Large intestine (tissue), 3 donors: Measurements from ENCODE around the gene NHP2. TPM values are rescaled to one million over a fixed set of nuclear protein-coding genes. Genes with fewer than 3 reads are reported as not detected.
"Not testable (repeated sequence)": the region's sequence is repeated elsewhere in the genome, so short reads cannot be mapped to it uniquely, and the experiment has no call there.

Experiments used
- DNase-seq, 2 donors: peaks; one replicate each; pipeline versions ENCODE4 v3.0.0 to v3.0.0-alpha.2; 2013
- H3K27ac ChIP-seq: one replicate; pipeline ENCODE4 v1.5.1; 2013; ENCODE audit warnings: low read length
- H3K27me3 ChIP-seq: 2 replicates; pipeline ENCODE4 v1.6.1; 2013; ENCODE audit warnings: low read length; ENCODE audit not compliant: control insufficient read depth, insufficient read depth
- H3K36me3 ChIP-seq: 2 replicates; pipeline ENCODE4 v1.6.1; 2013; ENCODE audit warnings: low read length; ENCODE audit not compliant: control insufficient read depth, insufficient read depth
- H3K4me1 ChIP-seq: one replicate; pipeline ENCODE4 v1.6.1; 2013; ENCODE audit warnings: low read length; ENCODE audit not compliant: control insufficient read depth, insufficient read depth
- H3K4me3 ChIP-seq: one replicate; pipeline ENCODE4 v1.5.1; 2013; ENCODE audit warnings: low read length
- H3K9me3 ChIP-seq: one replicate; pipeline ENCODE4 v1.6.1; 2013; ENCODE audit warnings: mild to moderate bottlenecking, low read depth, low read length, moderate library complexity; ENCODE audit not compliant: control insufficient read depth
- WGBS: methylation state at CpG from one replicate; pipeline ENCODE4 v1.1.5; 2013; ENCODE audit warnings: low lambda C conversion rate; ENCODE audit not compliant: insufficient coverage; 5-methylcytosine and 5-hydroxymethylcytosine counted together
- polyA plus RNA-seq: library from polyadenylated mRNA; unstranded; fragments of 120-200 nt; gene quantifications from one replicate; pipeline ENCODE4 v1.2.1, GENCODE V29; 2013

NHP2 gene
- polyA plus RNA-seq, 1 donor, result 83.3 TPM

DNA sequence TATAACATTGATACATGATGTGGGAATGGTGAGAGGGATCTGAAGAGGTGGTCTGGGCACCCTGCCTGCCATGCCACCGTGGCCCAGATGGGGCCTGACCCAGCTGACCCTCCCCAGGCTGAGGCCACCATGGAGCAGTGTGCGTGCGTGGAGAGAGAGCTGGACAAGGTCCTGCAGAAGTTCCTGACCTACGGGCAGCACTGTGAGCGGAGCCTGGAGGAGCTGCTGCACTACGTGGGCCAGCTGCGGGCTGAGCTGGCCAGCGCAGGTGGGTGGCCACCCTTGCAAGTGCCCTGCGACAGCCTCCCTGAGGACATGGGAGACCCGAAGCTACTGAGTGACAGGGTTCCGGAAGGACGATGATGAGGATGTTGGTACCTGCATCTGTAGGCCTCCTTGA, 15.7 kb downstream of the NHP2 start:
- H3K27ac ChIP-seq, result no peak overlapping the region
- peaks cover 31% of the 10 kb centered on the region for H3K36me3 ChIP-seq
- no peak for DNase-seq
- H3K9me3 ChIP-seq, result no peaks in the 10 kb centered on the region
- no CpG with 5 or more reads among the region's 12 CpGs for WGBS
- H3K27me3 ChIP-seq, result no peaks in the 10 kb centered on the region
- no peak overlapping the region for H3K4me3 ChIP-seq
- H3K4me1 ChIP-seq, result no peaks in the 10 kb centered on the region

DNA sequence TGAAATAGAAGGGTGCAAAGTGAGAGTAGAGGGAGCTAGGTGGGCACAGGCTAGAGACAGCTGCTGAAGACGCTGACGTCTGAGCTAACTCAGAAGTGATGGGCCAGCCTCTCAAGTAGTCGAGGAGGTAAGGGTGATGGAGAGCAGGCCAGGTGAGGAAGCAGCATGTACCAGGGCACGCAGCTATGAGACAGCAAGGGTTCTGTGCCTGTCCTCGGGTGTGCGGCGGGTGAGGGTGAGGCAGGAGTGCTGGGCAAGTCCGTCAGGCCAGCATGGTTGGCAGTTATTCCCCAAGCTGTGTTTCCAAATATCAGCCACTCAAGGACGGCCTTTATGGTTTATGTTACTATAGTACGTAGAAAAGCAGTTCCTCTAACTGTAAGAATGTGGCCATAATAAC, 16.7 kb downstream of the NHP2 start:
- no CpG with 5 or more reads among the region's 10 CpGs for WGBS
- H3K36me3 ChIP-seq, result peaks cover 22% of the 10 kb centered on the region
- no peaks in the 10 kb centered on the region for H3K4me1 ChIP-seq
- H3K9me3 ChIP-seq, result no peaks in the 10 kb centered on the region
- H3K4me3 ChIP-seq, result no peak overlapping the region
- H3K27me3 ChIP-seq, result no peaks in the 10 kb centered on the region
- no peak for DNase-seq
- no peak overlapping the region for H3K27ac ChIP-seq

- 23% methylated on average over 5 of the region's 10 CpGs for WGBS
- no peaks in the 10 kb centered on the region for H3K27me3 ChIP-seq
- H3K27ac ChIP-seq, result peak overlapping the region; percentile 54
Observed at GRCh38 chr5:178131446-178131996, 22.2 kb downstream of the NHP2 start.

DNA sequence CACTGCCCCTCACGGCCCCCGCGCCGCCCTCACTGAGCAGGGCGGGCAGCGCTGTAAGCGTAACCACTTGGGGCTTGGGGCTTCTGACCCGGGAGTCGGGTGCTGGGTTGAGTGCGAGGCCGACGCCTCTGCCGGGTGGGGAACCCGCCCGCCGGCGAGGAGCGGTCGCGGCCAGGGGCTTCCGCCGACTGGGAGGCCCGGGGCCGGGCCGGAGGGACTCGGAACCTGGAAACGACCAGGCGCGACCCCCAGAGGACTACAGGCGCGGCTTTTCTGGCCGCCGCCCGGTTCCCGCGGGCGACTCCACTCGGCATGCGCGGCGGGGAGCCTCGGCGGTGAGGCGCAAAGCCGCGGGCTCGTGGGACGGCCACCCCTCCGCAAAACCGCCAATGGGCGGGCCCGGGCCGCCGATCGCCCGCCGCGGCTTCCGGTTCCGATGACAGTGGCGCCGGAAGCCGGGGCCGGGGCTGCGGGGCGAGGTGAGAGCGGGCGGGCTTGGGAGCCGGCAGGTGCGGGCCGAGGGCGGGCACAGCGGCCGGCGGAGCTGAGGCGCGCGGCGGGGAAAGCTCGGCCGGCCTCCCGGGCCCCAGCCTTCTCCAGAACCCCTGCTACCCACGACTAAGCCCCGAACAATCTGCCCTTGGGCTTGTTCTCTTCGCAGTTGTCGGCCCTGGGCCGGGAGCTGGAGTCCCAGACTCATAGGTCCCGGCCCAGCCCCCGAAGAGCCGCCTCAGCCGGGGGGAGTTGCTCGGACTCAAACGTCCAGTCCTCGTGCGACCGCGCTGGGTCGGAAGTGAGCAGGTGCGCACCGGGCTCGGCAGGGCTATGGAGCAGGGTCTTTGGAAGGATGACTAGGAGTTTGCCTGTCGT, 22.9 kb downstream of the NHP2 start, which contains the start of gene RMND5B:
Gene RMND5B, plus strand, starts transcription at position 439 of the 870 bp plus-strand sequence. CDS start 7,106 bp downstream, outside the sequence.
- Histone ChIP-seq H3K4me1 (peaks cover 4% of the 10 kb centered on the region), H3K27ac (peak within 1 kb of the TSS; percentile 84), H3K36me3 (peaks cover 6% of the 10 kb centered on the region), H3K9me3 (no peaks in the 10 kb centered on the region), H3K27me3 (no peaks in the 10 kb centered on the region), H3K4me3 (peak within 1 kb of the TSS; percentile 78)
- DNase-seq, result peak; percentile 76 to 91
- no CpG with 5 or more reads among the region's 102 CpGs for WGBS

More at GRCh38 chr5:178131446-178131996, 22.2 kb downstream of the NHP2 start:
- Histone ChIP-seq H3K4me1 (peaks cover 4% of the 10 kb centered on the region), H3K9me3 (no peaks in the 10 kb centered on the region), H3K36me3 (peaks cover 12% of the 10 kb centered on the region), H3K4me3 (peak overlapping the region; percentile 78)
- no peak for DNase-seq

DNA sequence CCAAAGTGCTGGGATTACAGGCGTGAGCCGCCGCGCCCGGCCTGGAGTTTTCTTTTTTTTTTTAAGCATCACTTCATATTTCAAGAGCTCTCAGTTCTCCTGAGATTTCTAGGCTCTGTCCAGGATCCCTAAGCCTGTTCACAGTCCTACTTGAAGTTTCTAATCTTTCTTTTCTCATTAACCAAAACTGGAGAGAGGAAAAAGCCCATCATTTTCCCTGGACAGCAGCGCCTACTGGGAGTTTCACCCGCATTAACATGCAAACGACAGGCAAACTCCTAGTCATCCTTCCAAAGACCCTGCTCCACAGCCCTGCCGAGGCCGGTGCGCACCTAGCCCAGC, 23.5 kb downstream of the NHP2 start:
- no CpG with 5 or more reads among the region's 11 CpGs for whole genome bisulfite sequencing

DNA sequence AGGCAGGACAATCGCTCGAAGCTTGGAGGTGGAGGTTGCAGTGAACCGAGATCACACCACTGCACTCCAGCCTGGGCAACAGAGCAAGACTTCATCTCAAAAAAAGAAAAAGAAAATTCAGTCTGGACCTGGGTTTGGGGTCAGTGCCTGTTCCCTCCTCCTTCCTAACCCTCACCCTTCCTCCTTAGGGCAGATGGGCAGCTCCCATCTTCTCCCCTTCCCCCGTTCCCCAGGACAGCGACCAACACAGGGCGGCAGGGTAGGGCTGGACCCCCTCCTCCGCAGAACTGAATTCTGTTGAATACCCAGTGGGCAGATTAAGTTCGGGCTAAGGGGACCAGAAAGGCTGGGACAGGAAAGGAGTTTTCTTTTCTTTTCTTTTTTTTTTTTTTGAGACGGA, 24.4 kb downstream of the NHP2 start:
- DNase-seq, result no peak
- WGBS, result 94% methylated on average over 2 of the region's 9 CpGs
- Histone ChIP-seq H3K27me3 (no peaks in the 10 kb centered on the region), H3K4me3 (no peak overlapping the region), H3K4me1 (peaks cover 4% of the 10 kb centered on the region), H3K36me3 (peaks cover 4% of the 10 kb centered on the region), H3K9me3 (no peaks in the 10 kb centered on the region), H3K27ac (no peak overlapping the region)

More for the DNA sequence above, 23.5 kb downstream of the NHP2 start:
- not testable (repeated sequence) for H3K36me3 ChIP-seq, H3K27me3 ChIP-seq, DNase-seq, H3K4me1 ChIP-seq, H3K9me3 ChIP-seq
- Histone ChIP-seq H3K27ac (peak overlapping the region; percentile 84), H3K4me3 (peak overlapping the region; percentile 63)

DNA sequence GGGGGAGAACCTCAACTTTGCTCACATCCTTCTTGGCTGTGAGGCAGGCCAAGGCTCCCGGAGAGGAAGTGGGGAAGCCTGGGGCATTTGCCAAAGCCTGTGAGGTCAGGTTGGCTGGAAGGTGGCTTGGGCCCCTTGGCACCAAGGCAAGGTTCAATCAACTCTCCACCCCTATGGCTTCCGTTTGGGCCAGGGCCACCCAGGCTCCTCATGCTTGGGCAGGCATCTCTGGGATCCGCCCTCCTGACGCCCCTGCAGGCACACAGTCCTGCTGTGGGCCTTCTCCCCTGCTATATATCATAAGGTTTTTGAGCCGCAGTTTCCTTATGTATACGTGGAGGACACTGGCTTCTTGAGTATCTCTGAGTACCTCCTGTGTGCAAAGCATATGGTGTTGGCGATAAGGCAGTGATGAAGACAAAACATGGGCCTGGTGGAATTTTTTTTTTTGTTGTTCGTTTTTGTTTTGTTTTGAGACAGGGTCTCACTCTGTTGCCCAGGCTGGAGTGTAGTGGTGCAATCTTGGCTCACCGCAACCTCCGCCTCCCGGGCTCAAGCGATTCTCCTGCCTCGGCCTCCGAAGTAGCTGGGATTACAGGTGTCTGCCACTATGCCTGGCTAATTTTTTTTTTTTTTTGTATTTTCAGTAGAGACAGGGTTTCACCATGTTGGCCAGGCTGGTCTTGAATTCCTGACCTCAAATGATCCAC, 26.2 kb downstream of the NHP2 start:
- H3K9me3 ChIP-seq, DNase-seq, H3K36me3 ChIP-seq, H3K4me1 ChIP-seq, H3K27me3 ChIP-seq, H3K27ac ChIP-seq, H3K4me3 ChIP-seq: not testable (repeated sequence)
- no CpG with 5 or more reads among the region's 14 CpGs for WGBS

DNA sequence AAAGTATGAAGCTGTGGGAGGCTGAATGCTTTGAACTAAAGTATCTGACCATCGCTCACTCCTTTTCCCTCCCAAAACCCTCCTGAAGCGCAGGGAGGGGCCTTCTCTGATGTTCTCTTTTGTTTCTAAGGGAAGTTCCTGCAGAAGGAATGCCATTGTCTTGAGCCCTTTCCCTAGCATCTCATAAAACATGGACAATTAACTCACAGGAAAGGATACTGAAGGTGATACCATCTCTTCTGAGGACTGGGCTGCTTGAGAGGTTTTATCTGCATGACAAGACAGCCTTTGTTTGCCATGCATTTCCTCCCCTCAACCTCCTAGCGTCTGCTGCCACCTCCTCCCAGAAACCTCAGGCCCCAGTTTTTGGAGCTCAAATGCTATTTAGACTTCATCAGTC, 27.1 kb downstream of the NHP2 start:
- 0% methylated on average over 1 of the region's 3 CpGs for WGBS
- Histone ChIP-seq H3K36me3 (no peaks in the 10 kb centered on the region), H3K9me3 (no peaks in the 10 kb centered on the region), H3K27me3 (no peaks in the 10 kb centered on the region), H3K27ac (no peak overlapping the region), H3K4me3 (no peak overlapping the region), H3K4me1 (peaks cover 6% of the 10 kb centered on the region)
- DNase-seq, result no peak

- no peak overlapping the region for H3K27ac ChIP-seq
- H3K4me1 ChIP-seq, result peaks cover 4% of the 10 kb centered on the region
- no peaks in the 10 kb centered on the region for H3K27me3 ChIP-seq
- no peak for DNase-seq
- H3K4me3 ChIP-seq, result no peak overlapping the region
- H3K9me3 ChIP-seq, result no peaks in the 10 kb centered on the region
- H3K36me3 ChIP-seq, result no peaks in the 10 kb centered on the region
- WGBS, result no CpG with 5 or more reads among the region's 10 CpGs
Observed at GRCh38 chr5:178125253-178125906, 28.3 kb downstream of the NHP2 start.
